ENCODE data around the gene IGSF3. TPM values are rescaled to one million over a fixed set of nuclear protein-coding genes. Genes with fewer than 3 reads are reported as not detected.

The IGSF3 gene
- total RNA-seq, 1 donor from 2014 or later: 2.1 TPM

DNA sequence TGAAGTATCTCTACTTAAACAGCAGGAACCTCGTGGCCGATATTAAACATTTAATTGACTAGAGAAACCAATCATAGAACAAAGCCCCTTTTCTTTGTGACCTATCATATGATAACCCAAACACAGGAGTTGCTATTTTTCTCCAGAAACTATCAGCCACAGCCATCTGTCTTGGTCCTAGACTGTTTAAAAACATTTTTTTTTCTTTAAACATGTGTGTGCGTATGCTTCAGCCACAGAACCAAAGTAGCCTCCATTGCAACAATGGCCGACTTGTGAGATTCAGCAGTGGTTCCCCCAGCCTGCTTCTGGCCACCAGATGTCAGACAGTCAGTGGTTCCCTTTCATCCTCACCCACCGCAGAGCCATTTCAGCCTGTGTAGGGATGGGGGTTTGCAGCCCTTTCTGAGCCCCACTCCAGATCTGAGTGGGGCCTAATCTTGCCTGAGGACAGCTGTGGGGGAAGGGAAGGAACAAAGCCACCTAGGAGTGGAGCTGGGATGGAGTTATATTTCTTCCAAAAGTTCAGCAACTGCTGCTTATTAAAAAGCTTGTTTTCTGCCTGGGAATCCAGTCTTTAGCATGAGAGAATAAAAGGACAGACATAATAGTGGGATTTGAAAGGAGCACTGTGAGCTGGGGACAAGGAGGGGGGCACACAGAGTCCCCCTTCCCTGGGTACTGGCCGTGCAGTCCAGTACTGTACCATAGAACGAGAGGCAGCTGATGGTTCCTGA lies 11.7 kb upstream of the IGSF3 start:
- Mint-ChIP-seq H3K27ac (no peak overlapping the region), H3K4me3 (no peak overlapping the region), H3K9me3 (no peaks in the 10 kb centered on the region), H3K4me1 (no peaks in the 10 kb centered on the region), H3K27me3 (peaks cover 26% of the 10 kb centered on the region), H3K36me3 (ENCODE audit: low read depth) (no peaks in the 10 kb centered on the region)
- intact Hi-C loops (cut with micrococcal nuclease): no loop called here
- DNase-seq: no peak

DNA sequence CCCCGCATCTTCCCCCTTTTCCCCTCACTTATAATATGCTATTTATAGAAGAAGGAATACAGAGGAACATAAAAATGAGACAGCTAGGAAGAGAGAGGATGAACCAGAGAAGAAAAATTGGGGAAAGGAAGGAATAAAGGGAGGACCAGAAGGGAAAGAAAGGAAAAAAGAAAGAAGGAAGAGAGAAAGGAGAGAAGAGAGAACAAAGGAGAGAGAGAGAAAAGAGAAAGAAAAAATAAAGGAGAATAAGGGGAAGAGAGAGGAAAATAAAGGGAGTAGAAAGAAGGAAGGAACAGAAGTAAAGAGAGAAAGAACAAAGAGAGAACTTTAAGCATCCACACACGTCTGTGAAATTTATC lies 11.2 kb upstream of the IGSF3 start:
- Mint-ChIP-seq H3K27me3 (peaks cover 31% of the 10 kb centered on the region), H3K4me3 (no peak overlapping the region), H3K27ac (no peak overlapping the region), H3K4me1 (no peaks in the 10 kb centered on the region), H3K36me3 (ENCODE audit: low read depth) (no peaks in the 10 kb centered on the region), H3K9me3 (no peaks in the 10 kb centered on the region)
- intact Hi-C loops (cut with micrococcal nuclease): no loop called here
- DNase-seq: no peak

DNA sequence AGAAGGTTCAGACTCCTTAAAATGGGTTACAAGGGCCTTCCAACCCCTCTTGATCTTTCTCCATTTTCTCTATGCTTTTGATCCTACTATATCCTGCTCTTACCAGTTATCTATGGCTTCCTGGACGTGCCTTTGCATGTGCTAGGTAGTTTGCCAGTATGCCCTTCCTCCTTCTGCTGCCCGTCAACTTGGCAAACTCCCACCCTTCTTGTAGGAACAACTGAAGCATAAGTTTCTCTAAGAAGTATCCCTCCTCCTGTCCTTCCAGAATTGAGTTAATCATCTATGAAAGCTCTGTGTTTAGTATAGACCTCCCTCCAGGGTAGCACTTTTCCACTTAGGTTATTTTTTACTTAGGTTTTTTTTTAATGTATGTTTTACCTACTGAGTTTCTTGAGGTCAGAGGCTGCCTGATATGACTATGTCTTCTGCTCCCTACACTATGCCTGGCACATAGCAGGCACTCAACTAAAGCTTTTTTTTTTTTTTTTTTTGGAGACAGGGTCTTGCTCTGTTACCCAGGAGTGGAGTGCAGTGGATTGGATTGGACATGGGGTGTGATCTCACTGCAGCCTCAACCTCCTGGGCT lies 10.0 kb upstream of the IGSF3 start:
- no peaks in the 10 kb centered on the region for H3K9me3 Mint-ChIP-seq
- intact Hi-C loops (cut with micrococcal nuclease): no loop called here
- no peaks in the 10 kb centered on the region for H3K36me3 Mint-ChIP-seq (ENCODE audit: low read depth)
- DNase-seq: no peak
- H3K27me3 Mint-ChIP-seq: peaks cover 40% of the 10 kb centered on the region
- H3K4me1 Mint-ChIP-seq: peaks cover 1% of the 10 kb centered on the region
- no peak overlapping the region for H3K4me3 Mint-ChIP-seq
- no peak overlapping the region for H3K27ac Mint-ChIP-seq

DNA sequence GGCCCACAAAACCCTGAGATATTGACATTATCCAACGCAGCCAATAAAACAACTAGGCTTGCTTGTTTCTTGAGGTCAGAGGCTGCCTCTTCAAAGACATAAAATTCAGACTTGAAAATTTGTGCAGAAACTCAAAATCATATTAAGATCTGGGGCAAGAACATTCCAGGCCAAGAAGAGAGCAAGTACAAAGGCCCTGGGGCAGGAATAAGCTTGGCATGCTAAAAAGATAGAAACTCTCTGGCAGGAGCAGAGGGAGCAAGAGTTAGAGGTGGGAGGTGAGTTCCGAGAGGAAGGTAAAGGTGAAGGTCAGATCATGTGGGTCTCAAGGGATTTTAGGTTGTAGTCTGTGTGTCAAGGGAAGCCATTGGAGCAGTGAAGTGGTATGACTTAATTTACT lies 8.8 kb upstream of the IGSF3 start:
- no peaks in the 10 kb centered on the region for H3K36me3 Mint-ChIP-seq (ENCODE audit: low read depth)
- intact Hi-C loops (cut with micrococcal nuclease): no loop called here

DNA sequence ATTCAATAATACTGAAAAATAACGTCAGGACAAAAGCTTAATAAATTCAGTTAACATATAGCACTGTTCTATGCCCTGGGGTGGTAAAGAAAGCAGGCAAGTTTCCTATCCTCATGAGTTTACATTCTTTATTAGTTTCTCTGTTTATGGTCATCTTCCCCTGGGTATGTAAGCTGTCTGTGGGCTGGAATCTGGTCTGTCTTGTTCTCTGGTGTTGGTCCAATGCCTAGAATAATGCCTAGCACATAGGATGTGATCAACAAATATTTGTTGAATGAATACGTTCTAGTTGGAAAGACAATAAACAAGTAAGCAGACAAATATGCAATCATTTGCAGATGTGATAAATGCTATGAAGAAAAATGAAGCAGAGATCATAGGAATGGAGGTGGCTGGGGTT lies 7.2 kb upstream of the IGSF3 start:
- Mint-ChIP-seq H3K36me3 (ENCODE audit: low read depth) (no peaks in the 10 kb centered on the region), H3K4me3 (no peak overlapping the region), H3K27me3 (peaks cover 56% of the 10 kb centered on the region), H3K27ac (no peak overlapping the region), H3K9me3 (no peaks in the 10 kb centered on the region), H3K4me1 (peaks cover 2% of the 10 kb centered on the region)
- DNase-seq: no peak
- intact Hi-C loops (cut with micrococcal nuclease): loop anchor here (5.0 kb wide), 1 partner anchor 102 kb away; the partner anchor contains the start of gene CD58

More for the DNA sequence above, 8.8 kb upstream of the IGSF3 start:
- H3K9me3 Mint-ChIP-seq: no peaks in the 10 kb centered on the region
- no peak for DNase-seq
- peaks cover 45% of the 10 kb centered on the region for H3K27me3 Mint-ChIP-seq
- no peak overlapping the region for H3K4me3 Mint-ChIP-seq
- H3K27ac Mint-ChIP-seq: no peak overlapping the region
- H3K4me1 Mint-ChIP-seq: peaks cover 2% of the 10 kb centered on the region

DNA sequence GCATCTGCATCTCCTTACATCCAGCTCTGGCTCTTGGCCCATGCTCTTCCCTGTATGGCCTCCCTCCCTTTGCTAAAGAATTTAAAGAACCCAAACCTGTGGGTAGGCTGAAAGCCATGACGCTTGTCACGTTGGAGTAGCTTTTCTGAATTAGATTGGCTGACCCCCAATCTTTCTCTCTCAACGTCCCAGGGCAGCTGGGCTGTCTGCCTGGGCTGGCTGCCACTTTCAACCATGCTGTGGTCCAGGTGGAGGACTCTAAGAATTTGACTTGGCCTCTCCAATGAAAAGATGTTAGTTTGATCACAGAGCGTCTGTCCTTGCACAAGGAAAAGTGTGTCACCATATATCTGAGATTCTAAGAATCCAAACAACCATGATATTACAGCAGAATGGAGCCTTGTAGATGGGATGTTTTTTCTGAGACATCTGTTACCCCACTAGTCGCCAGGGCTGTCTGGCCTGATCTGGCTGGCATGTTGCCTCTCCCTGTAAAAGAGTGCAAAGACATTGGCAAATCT lies 6.5 kb upstream of the IGSF3 start:
- Mint-ChIP-seq H3K27ac (no peak overlapping the region), H3K27me3 (peaks cover 53% of the 10 kb centered on the region), H3K4me1 (peaks cover 2% of the 10 kb centered on the region), H3K4me3 (no peak overlapping the region), H3K9me3 (no peaks in the 10 kb centered on the region), H3K36me3 (ENCODE audit: low read depth) (no peaks in the 10 kb centered on the region)
- no peak for DNase-seq
- intact Hi-C loops (cut with micrococcal nuclease): loop anchor here (5.0 kb wide), 1 partner anchor 102 kb away; the partner anchor contains the start of gene CD58

DNA sequence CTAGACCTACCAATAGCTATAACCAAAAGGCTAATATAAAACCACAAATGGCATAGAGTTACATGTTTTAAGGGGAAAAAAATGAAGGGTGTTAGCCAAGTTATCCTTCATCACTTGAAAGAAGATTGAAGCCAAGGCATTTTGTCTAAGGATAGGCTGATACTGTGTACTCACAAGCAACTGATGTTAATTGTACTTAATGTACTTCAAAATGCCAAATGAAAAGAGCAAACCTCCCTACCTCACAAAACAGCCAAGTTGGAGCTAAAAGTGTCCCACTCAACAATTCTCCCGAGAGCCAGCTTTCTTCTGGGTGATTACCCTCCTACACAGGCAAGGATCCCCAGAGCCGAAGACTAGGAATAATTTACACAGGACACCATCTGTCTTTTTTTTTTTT lies 4.4 kb upstream of the IGSF3 start:
- Mint-ChIP-seq H3K36me3 (ENCODE audit: low read depth) (no peaks in the 10 kb centered on the region), H3K9me3 (no peaks in the 10 kb centered on the region), H3K27ac (no peak overlapping the region), H3K4me1 (peaks cover 2% of the 10 kb centered on the region), H3K4me3 (no peak overlapping the region), H3K27me3 (peaks cover 49% of the 10 kb centered on the region)
- DNase-seq: no peak
- intact Hi-C loops (cut with micrococcal nuclease): loop anchor here (5.0 kb wide), 1 partner anchor 100 kb away; the partner anchor contains the start of gene CD58

DNA sequence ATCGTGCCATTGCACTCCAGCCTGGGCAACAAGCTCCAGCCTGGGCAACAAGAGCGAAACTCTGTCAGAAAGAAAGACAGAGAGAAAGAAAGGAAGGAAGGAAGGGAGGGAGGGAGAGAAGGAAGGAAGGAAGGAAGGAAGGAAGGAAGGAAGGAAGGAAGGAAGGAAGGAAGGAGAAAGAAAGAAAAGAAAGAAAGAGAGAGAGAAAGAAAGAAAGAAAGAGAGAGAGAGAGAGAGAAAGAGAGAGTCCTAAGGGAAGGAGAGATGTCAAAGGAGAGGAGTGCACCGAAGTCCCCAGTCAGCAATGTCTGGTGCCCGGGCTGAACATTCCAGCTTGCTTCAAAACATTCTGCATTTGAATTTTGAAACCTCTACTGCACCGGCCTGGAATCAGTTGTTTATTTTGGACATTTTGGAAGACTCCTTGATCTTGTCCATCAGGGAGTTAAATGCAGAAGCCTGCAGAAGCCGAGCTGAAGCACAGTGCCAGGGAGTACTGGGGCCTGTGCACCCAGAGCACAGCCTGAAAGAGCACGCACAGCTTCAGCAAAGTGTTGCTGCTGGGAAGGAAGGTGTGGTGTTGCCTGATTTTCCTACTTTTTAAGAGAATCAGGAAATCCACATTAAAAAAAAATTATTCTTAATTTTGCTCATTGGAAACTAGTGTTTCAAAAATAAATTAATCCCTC lies 3.7 kb upstream of the IGSF3 start:
- DNase-seq: no peak
- intact Hi-C loops (cut with micrococcal nuclease): loop anchor here (5.0 kb wide), 1 partner anchor 99 kb away; the partner anchor contains the start of gene CD58
- Mint-ChIP-seq H3K4me3 (no peak overlapping the region), H3K27me3 (peaks cover 51% of the 10 kb centered on the region), H3K4me1 (peaks cover 4% of the 10 kb centered on the region), H3K27ac (no peak overlapping the region), H3K36me3 (ENCODE audit: low read depth) (no peaks in the 10 kb centered on the region), H3K9me3 (no peaks in the 10 kb centered on the region)

DNA sequence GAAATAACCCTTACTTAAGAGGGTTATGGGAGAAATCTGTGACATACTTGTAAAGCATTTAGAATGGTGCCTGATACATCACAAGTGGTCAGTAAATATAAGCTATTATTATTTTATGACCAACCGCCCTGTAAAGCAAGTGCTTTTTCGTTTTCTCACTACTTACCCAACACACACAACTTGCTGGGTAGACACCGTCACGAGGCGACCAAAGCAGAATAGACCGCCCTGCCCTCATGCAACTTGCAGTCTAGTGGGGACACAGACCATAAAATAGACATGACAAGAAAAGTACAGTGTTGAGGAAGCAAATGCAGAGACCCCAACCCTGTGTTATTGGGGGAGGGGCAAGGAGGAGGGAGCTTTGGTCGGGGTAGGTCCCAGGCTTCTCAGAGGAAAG lies 744 bp upstream of the IGSF3 start:
- intact Hi-C loops (cut with micrococcal nuclease): loop anchor here (5.0 kb wide), 1 partner anchor 394 kb away; the partner anchor contains the start of gene TTF2
- H3K9me3 Mint-ChIP-seq: no peaks in the 10 kb centered on the region
- peaks cover 8% of the 10 kb centered on the region for H3K4me1 Mint-ChIP-seq
- H3K27me3 Mint-ChIP-seq: peaks cover 60% of the 10 kb centered on the region
- no peak overlapping the region for H3K27ac Mint-ChIP-seq
- no peak for DNase-seq
- H3K36me3 Mint-ChIP-seq (ENCODE audit: low read depth): no peaks in the 10 kb centered on the region
- peak overlapping the region; percentile 59 for H3K4me3 Mint-ChIP-seq

DNA sequence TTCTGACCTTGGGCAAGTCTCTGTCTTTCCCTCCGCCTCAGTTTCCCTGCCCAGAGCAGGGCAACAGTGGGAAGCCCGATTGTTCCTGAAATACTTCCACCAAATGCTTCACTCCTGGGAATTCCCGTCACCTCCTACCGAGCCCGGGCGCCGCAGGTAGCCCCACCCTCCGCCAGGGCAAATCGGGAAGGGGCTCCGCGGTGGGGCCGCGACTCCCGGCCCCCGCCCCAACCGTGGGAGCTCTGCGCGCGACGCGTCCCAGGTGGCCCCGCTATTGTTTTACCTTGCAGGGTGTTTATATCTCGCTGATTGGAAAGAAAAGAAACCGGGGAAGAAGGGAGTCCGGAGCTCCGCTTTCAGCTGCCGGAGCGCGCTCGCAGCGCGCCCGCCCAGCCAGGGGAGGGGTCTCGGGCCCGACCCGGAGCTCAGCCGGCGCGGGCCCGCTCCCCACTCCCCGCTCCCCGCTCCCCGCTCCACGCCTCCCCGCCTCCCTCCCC lies 407 bp downstream of the IGSF3 start:
- no peaks in the 10 kb centered on the region for H3K36me3 Mint-ChIP-seq (ENCODE audit: low read depth)
- peak overlapping the region; percentile 82 for H3K4me3 Mint-ChIP-seq
- peaks cover 7% of the 10 kb centered on the region for H3K4me1 Mint-ChIP-seq
- no peaks in the 10 kb centered on the region for H3K9me3 Mint-ChIP-seq
- DNase-seq: no peak
- peaks cover 65% of the 10 kb centered on the region for H3K27me3 Mint-ChIP-seq
- intact Hi-C loops (cut with micrococcal nuclease): loop anchor here (5.0 kb wide), 1 partner anchor 395 kb away; the partner anchor contains the start of gene TTF2
- H3K27ac Mint-ChIP-seq: no peak overlapping the region

DNA sequence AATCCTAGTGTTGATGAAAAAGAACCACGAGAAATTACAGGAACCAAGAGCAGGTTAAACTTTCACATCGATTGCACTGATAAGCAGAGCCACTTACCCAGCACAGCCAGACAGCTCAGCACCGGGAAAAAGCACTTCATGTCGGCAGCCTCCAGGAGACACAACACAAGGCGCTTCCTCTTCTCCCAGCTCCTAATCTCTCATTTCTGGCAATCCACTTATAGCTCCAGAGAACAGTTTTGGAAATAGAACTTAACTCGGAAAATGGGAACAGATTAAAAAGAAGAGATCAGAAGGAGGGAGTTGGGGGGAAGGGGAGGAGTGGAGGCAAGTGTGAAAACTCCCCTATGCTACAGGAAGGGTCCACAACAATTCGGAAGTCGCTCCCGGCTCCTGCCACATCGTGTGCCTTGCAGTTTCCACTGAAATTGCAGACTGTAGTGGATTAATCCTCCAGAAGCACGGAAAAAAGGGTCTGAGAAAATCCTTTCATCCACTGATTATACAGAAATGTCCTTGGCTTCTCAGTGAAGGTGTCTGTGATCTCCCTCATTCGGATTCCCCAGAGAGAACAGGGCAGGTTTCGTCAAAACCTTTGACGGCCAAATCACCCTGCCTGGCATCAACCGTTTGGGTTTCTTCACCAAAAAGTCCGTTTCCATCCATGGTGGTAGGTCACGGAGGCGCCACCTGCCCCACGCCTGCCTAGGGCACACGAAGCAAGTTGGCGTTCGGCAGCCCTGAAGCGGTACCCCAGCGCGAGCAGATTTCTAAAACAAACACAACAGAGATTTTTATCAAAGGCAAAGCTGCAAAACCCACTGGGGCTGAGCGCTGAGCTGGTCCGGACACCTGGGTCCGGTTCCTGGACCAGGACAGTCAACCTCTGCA lies 1.1 kb downstream of the IGSF3 start:
- peaks cover 7% of the 10 kb centered on the region for H3K4me1 Mint-ChIP-seq
- no peaks in the 10 kb centered on the region for H3K9me3 Mint-ChIP-seq
- no peak overlapping the region for H3K27ac Mint-ChIP-seq
- intact Hi-C loops (cut with micrococcal nuclease): loop anchor here (5.0 kb wide), 1 partner anchor 396 kb away; the partner anchor contains the start of gene TTF2
- H3K4me3 Mint-ChIP-seq: peak overlapping the region; percentile 82
- H3K27me3 Mint-ChIP-seq: peaks cover 63% of the 10 kb centered on the region
- DNase-seq: peak; percentile 64
- no peaks in the 10 kb centered on the region for H3K36me3 Mint-ChIP-seq (ENCODE audit: low read depth)

DNA sequence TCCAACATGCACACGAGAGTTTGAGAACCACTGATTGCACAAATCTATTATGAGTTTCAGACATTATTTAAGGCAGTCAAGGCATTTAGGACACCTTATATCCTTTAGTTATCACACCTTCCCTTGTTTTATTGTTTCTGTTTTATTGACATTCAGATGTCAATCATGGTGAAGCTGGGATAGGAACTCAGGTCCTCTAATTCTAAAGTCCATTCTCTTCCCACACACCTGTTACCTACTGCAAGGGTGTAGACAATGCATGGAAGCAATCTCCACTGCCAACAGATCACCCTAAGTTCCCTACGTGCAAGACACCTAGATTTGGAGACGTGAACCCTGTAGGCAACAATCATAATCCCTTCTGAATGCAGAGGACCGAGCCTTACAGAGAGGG lies 2.6 kb downstream of the IGSF3 start:
- Mint-ChIP-seq H3K27ac (no peak overlapping the region), H3K4me1 (peaks cover 7% of the 10 kb centered on the region), H3K9me3 (no peaks in the 10 kb centered on the region), H3K4me3 (no peak overlapping the region), H3K36me3 (ENCODE audit: low read depth) (no peaks in the 10 kb centered on the region), H3K27me3 (peaks cover 51% of the 10 kb centered on the region)
- intact Hi-C loops (cut with micrococcal nuclease): loop anchor here (5.0 kb wide), 1 partner anchor 397 kb away; the partner anchor contains the start of gene TTF2
- DNase-seq: no peak
